Central memory CD4-positive, alpha-beta T cell (primary cell): ENCODE data around the gene SLC22A23.

Source experiments
- DNase-seq: peaks from one replicate; pipeline ENCODE4 v3.0.0; 2022

SLC22A23 gene

DNA sequence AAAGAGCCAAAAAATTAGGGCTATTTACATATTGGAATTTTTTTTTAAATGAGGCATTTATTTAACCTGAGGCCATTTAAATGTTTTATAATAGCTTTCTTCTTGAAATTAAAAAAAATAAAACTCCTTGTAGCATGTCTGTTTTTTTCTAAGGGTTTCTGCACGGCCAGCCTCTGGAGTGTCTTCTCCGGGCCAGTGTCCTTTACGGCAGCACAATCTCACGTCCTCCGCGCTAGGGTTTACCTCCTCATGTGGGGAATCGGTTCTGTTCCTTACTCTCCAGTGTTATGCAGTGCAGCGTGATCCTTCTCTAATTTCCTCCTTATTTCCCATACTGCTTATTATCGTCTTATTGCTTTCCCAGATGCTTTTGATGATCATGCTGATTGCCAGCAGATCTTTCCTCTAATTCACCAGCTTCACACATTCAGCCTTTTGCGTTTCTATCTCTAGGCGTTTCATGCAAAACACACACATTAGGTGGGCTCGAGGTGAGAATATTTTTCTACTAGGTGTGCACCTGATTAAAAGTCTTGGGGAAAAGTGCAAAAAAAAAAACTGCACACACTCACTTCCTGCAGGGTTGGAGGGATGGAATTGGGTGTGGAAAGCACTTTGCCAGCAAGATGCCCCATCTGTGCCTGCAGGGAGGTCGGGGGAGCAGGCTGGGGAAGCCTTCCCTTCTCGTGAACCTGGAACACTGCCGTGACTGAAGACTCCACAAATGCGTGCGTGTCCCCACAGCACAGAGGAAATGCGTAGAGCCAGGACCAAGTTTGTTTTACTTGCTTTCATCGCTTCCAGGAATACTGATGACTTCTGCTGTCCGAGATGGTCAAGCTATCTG, 142.0 kb downstream of the SLC22A23 start:
- no peak for DNase-seq

DNA sequence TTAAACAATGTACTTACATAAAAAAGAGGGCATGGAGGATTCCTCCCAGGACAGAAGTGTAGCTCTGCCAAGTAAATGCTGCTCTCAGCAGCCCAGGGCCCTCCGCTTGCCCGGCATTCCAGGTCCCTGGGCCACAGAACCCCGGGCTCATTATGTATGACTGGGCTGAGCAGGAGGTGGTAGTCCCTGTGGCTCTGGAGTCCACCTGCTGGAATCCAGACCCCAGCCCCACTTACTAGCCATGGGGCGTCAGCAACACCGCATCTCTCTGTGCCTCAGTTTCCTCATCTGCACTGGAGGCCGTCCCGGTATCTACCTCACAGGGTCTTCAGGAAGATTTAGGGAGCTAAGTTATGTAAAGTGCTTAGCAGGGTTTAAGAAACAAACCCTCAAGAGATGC, 142.7 kb downstream of the SLC22A23 start:
- no peak for DNase-seq

DNA sequence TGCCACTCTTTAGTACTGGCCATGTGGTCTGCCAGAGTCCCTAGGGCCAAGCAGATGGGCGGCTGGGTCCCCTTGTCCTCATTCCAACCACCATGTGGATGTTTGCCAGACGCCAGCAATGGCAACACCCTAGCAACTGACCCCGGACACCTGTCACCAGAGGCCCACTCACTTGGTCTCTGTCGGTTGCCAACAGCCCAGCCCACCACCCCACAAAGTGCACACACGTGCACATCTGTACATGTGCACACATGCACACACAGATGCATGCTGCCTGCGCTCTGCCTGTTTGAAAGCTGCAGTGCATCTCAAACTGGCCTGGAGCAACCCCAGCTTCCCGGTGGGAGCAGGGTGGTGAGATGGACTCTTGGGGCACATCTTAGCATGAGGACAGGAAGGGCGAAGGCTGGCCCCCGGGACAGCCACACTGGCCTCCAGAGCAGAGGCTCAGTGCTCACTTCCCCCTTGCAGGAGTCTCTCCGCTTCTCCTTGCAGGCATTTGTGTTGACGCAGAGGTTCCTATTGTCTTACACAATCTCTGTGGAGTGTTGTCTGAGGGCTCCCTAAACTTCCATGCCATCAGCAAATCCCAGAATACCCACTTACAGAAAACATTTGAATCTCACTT, 144.1 kb downstream of the SLC22A23 start:
- no peak for DNase-seq

- DNase-seq, result no peak
These were observed 145.0 kb downstream of the SLC22A23 start for GRCh38 chr6:3311826-3312225.

GRCh38 chr6:3310703-3311102, 146.1 kb downstream of the SLC22A23 start:
- DNase-seq, result no peak

- no peak for DNase-seq
These were observed 146.8 kb downstream of the SLC22A23 start for GRCh38 chr6:3310051-3310448.

DNA sequence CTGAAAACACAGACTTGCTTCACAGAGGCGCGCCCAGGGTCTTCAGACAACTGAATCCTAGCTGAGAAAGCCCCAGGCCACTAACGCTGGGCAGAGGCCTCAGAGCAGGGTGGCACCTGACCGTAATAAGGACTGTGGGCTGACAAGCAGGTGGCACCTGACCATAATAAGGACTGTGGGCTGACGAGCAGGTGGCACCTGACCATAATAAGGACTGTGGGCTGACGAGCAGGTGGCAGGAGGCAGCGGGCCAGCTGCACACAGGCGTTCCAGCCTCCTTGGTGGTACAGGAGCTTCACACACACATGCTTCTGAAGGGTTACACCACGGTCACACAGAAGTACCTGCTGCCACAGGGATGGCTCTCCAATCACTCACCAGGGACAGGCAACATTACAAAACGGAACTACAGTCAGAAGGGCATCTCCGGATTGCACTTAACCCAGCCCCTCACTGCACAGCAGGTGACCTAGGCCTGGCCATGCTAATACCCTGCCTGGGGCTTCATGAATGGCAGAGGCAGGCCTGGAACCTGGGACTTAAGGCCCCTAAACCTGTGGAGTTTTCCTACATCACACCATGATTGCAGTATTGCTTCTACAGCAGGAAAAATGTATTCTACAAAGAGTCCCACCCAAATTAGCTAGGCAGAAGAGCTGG, 147.3 kb downstream of the SLC22A23 start:
- DNase-seq, result no peak

GRCh38 chr6:3308106-3308505, 148.7 kb downstream of the SLC22A23 start:
- DNase-seq, result no peak

DNA sequence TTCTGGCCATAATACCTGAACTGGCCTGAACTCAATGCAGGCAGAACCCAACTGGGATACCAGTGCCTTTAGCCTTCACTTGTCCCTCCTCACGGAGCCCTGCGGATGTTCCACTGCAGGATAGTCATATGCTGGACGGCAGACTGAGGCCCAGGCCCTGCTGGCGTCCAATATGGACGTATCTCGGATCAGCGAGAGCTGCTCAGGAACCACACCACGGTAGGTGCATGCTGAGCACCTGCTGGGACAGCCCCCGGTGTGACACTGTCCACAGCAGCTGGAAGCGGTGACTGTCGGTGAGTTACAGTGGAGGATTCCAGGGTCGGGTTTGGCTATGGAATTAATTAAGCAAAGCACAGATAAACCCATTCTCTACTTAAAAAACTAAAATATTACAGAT, 149.4 kb downstream of the SLC22A23 start:
- DNase-seq, result no peak

- DNase-seq, result no peak
These were observed 150.0 kb downstream of the SLC22A23 start for GRCh38 chr6:3306848-3307247.

DNA sequence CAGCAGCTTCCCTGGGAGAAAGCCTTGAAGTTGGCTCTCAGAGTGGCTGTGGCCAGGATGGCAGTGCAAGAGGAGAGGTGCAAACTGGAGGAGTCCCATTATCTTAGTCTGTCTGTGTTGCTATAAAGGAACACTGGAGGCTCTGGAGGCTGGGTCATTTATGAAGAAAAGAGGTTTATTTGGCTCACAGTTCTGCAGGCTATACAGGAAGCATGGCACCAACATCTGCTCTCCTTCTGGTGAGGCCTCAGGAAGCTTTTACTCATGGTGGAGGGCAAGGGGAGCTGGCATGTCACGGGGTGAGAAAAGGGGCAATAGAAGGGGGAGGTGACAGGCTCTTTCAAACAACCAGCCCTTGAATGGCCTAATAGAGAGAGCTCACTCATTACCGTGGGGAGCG, 151.0 kb downstream of the SLC22A23 start:
- DNase-seq, result no peak

GRCh38 chr6:3305216-3305565, 151.7 kb downstream of the SLC22A23 start:
- DNase-seq, result no peak

DNA sequence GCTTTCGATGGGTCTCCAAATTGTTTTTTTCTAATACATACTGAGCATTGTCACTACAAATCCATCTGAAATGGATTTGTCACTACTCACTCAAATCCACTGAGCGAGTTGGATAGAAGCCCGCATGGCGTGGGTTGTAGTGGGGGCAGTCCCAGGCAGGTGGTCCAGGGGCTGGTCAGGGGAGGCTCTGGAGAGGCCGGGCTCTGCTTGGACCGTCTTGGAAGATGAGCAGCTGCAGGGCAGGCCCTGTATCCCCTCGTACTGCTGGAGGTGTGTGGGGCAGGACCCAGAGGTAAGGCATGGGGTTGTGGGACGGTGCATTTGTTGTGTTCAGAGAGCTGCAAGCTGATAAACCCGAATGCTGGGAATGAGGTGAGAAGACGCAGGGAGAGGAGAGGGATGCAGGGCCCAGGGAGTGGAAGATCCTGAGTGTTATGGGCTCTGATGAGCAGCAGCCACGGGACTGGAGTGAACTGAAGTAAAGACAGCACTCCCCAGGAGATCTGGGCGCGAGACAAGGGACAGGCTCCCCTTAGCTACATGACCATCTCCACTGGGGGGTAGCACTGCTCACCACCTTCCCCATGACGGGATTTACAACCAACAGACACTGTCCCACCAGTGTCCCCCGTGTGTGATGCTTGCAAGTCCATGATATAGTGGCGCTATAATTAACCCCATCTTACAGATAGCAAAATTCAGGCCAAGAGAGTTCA, 152.2 kb downstream of the SLC22A23 start:
- DNase-seq, result no peak

DNA sequence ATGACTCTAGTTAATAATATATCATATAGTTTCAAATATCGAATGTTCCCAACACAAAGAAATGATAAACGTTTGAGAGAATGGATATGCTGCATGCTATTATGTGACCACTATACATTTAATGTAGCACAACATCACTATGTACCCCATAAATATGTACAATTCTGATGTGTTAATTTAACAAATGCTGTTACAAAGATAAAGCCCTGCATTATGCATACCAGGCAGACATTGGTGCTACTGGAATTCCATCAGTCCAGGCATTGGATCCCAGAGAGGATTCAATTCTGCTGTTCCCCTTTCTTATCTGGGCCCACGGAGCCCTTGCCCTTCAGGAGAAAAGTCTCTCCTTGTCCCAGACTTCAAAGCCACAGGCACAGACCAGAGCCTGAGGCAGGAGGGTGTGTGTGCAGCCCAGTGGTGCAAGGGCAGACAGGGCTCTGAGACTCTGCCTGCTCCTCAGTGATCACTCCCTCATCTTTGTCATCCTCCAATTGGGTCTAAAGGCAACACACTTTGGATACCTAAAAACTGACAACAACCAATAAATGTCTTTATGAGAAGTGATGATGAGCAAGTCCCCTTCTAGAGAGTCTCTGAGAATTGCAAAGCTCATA, 152.9 kb downstream of the SLC22A23 start:
- no peak for DNase-seq

DNA sequence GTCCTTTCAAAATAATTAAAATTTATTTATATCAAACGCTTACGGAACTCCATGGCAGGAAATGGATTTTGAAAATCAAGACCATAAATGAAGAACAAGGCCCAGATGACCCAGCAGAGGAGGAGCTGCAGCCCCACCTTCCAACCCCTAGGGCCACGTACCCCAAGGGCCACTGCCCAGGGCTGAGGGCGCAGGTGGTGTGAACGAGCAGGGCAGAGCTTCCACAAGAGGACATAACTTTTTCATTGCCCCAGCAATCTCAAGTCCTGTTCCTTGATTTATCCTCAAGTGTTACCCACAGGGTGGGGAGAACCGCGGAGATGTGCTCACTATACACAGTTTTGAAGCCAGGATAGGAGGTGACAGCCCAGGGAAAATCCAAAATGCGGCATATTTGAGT, 155.3 kb downstream of the SLC22A23 start:
- DNase-seq, result no peak

DNA sequence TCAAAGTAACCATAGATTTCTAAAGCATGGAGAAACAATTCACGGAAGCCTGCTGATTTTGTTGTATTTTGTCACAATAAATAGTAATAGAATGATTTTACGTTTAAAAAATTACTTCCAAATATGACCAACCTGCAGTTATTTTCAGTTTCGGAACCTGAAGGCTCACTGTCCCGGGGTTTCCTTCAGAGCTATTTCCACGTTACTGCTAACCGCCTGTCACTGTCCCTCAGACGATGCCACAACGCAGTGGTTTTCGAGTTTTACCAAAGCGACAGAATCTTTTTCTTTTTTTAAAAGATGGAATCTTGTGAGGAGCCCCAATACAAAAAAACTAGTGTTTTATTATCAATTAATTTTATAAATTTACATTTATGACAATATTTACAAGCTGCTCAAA, 157.6 kb downstream of the SLC22A23 start:
- DNase-seq, result no peak

- no peak for DNase-seq
These were observed 158.9 kb downstream of the SLC22A23 start for GRCh38 chr6:3297909-3298308.

GRCh38 chr6:3297006-3297405, 159.8 kb downstream of the SLC22A23 start:
- DNase-seq, result no peak

GRCh38 chr6:3296537-3296936, 160.3 kb downstream of the SLC22A23 start:
- DNase-seq, result no peak

GRCh38 chr6:3296078-3296477, 160.8 kb downstream of the SLC22A23 start:
- DNase-seq, result no peak

DNA sequence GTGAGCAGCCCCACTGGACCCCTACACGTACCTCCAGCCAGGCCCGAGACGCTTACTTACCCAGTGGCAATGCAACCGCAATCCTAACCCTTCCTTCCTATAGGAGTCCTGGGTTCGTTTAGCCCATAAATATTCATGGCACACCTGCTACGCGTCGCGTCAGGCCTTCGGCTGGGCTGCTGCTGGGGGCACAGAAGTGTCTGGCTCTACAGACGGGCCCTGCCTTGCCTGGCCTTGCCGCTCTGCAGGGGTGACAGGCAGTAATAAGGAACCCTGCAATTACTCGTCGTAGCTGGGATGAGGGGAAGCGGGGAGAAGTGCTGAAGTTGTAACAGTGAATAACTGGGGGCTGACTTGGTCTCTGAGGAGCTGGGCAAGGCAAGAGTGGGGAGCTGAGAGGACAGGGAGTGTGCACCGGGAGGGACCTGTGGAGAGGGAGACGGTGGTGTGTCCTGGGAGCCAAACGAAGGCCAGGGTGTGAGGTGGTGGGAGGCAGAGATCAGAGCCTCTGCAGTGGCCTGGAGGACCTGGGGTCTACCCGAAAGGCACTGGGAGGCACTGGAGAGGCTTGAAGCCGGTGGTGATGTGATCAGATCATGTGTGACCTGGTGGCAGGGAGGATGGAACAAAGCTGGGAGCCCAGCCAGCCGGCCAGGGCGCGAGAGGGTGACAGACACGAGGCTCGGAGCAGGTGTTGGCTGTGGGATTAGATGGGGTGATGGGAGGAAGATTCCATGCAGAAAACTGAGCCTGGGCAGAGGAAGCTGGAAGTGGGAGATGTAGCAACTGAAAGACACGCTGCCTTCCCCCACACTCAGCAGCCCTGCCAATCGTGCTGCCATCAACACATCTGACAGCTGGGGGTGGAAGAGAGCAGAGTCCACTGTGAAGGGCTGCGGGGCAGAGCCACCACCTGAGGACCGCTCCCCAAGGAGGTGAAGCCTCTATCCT, 161.7 kb downstream of the SLC22A23 start:
- no peak for DNase-seq

DNA sequence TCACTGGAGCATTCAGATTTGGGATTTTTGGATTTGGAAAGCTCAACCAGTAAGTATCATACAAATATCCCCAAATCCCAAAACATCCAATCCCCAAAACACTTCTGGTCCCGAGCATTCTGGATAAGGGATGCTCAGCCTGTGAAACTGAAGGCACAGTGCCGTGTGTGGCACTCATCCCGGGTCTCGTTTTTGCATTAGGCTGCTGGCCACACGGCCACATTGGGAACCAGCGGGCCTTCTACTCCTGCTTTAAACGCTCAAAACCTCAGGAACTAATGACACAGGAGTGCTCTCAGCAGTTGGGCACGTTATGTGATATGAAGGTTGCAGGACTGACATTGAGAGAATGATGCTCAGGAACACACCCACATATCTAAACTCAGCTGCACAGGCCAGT, 162.5 kb downstream of the SLC22A23 start:
- DNase-seq, result no peak
